CD4-positive, alpha-beta T cell treated with Interleukin-17A for 4 hours (primary cell): ENCODE results near the gene TFB1M.
A peak's percentile ranks its signal among the peaks of the same experiment; 100 is the strongest.

Source experiments
- DNase-seq: peaks from one replicate; pipeline ENCODE4 v3.0.0-alpha.2; 2020; ENCODE audit warnings: mixed read lengths

Gene TFB1M

GRCh38 chr6:155297669-155298068, 16.6 kb downstream of the TFB1M start:
- no peak for DNase-seq

- DNase-seq: no peak
These were observed 21.6 kb downstream of the TFB1M start for GRCh38 chr6:155292711-155293110.

GRCh38 chr6:155291291-155291690, 23.0 kb downstream of the TFB1M start:
- DNase-seq: no peak

GRCh38 chr6:155290491-155290890, 23.8 kb downstream of the TFB1M start:
- DNase-seq: no peak

GRCh38 chr6:155287762-155288161, 26.5 kb downstream of the TFB1M start:
- DNase-seq: no peak

GRCh38 chr6:155284775-155285174, 29.5 kb downstream of the TFB1M start:
- DNase-seq: no peak

GRCh38 chr6:155278319-155279049, 35.8 kb downstream of the TFB1M start:
- DNase-seq: no peak

- DNase-seq: no peak
These were observed 37.6 kb downstream of the TFB1M start for GRCh38 chr6:155276638-155277037.

GRCh38 chr6:155275808-155276480, 38.3 kb downstream of the TFB1M start:
- no peak for DNase-seq

- DNase-seq: no peak
These were observed 39.8 kb downstream of the TFB1M start for GRCh38 chr6:155274533-155274932.

GRCh38 chr6:155274106-155274505, 40.2 kb downstream of the TFB1M start:
- no peak for DNase-seq

- no peak for DNase-seq
These were observed 40.9 kb downstream of the TFB1M start for GRCh38 chr6:155273431-155273830.

- no peak for DNase-seq
These were observed 41.7 kb downstream of the TFB1M start for GRCh38 chr6:155272353-155273232.

GRCh38 chr6:155271145-155271544, 43.1 kb downstream of the TFB1M start:
- DNase-seq: no peak

- no peak for DNase-seq
These were observed 43.7 kb downstream of the TFB1M start for GRCh38 chr6:155270561-155271091.

- DNase-seq: no peak
These were observed 44.5 kb downstream of the TFB1M start for GRCh38 chr6:155269765-155270164.

- DNase-seq: peak; percentile 17
These were observed 46.0 kb downstream of the TFB1M start for GRCh38 chr6:155268088-155268867.

- DNase-seq: no peak
These were observed 46.9 kb downstream of the TFB1M start for GRCh38 chr6:155267411-155267810.

- DNase-seq: no peak
These were observed 48.3 kb downstream of the TFB1M start for GRCh38 chr6:155265843-155266535.

GRCh38 chr6:155264693-155265320, 49.5 kb downstream of the TFB1M start:
- no peak for DNase-seq

GRCh38 chr6:155263373-155264063, 50.8 kb downstream of the TFB1M start, which contains the start of gene CLDN20:
Gene CLDN20 (plus strand): TSS chr6:155264013. CDS start chr6:155275720, 11,707 bp downstream.
- DNase-seq: no peak
